PC-3 (cell line): ENCODE results near the gene SDK2. TPM values are rescaled to one million over a fixed set of nuclear protein-coding genes. Genes with fewer than 3 reads are reported as not detected.

Experiments used
- ATAC-seq: fragments of 200-7000 bp; cut with Tn5 transposase; 2 replicates; pipeline ENCODE4 v1.9.1; 2020; ENCODE audit warnings: mild to moderate bottlenecking, moderate library complexity
- BruUV-seq: library from RNA; stranded (reverse); fragments of 400-500 nt; replicated peaks from 2 replicates; lab custom pipeline; 2021; lab: Mats Ljungman, UMichigan
- CTCF ChIA-PET: fragments of 300-600 bp; sonication (Branson Sonifier 250); formaldehyde crosslinking; loops from one replicate; lab custom pipeline; 2022; ENCODE audit warnings: antibody characterized with exemption; lab: Charles Lee
- POLR2A ChIA-PET: fragments of 300-600 bp; sonication (Branson Sonifier 250); formaldehyde crosslinking; loops from one replicate; lab custom pipeline; 2022; ENCODE audit warnings: antibody characterized with exemption; ENCODE audit not compliant: unreplicated experiment; lab: Charles Lee
- DNase-seq: peaks from one replicate; pipeline ENCODE4 v3.0.0-alpha.2; 2015
- H2AFZ ChIP-seq: fragments of 300-600 bp; sonication (generic); 2 replicates; pipeline ENCODE4 v1.6.0; 2016; ENCODE audit warnings: antibody characterized with exemption, low read length
- H3F3A ChIP-seq: fragments of 300-600 bp; sonication (generic); one replicate; pipeline ENCODE4 v1.6.0; 2017; ENCODE audit warnings: antibody characterized with exemption, low read length, control low read depth, mild to moderate bottlenecking; ENCODE audit not compliant: unreplicated experiment
- H3K27ac ChIP-seq: fragments of 300-600 bp; sonication (generic); 2 replicates; pipeline ENCODE4 v1.5.1; 2016; ENCODE audit warnings: mild to moderate bottlenecking, low read length
- H3K27me3 ChIP-seq: fragments of 300-600 bp; sonication (generic); 2 replicates; pipeline ENCODE4 v1.6.1; 2016; ENCODE audit warnings: low read length, mixed read lengths
- H3K36me3 ChIP-seq: fragments of 300-600 bp; sonication (generic); 2 replicates; pipeline ENCODE4 v1.6.1; 2016; ENCODE audit warnings: low read depth, mixed run types, low read length, mixed read lengths
- H3K4me1 ChIP-seq: fragments of 300-600 bp; sonication (generic); 2 replicates; pipeline ENCODE4 v1.5.1; 2016; ENCODE audit warnings: low read length; ENCODE audit not compliant: insufficient read depth
- H3K4me2 ChIP-seq: fragments of 300-600 bp; sonication (generic); 2 replicates; pipeline ENCODE4 v1.6.0; 2016; ENCODE audit warnings: low read length
- H3K4me3 ChIP-seq: fragments of 300-600 bp; sonication (generic); 2 replicates; pipeline ENCODE4 v1.5.1; 2016; ENCODE audit warnings: mild to moderate bottlenecking, low read length, mixed read lengths
- H3K79me2 ChIP-seq: fragments of 300-600 bp; sonication (generic); 2 replicates; pipeline ENCODE4 v1.6.1; 2017; ENCODE audit warnings: low read length, mixed read lengths
- H3K9ac ChIP-seq: fragments of 300-600 bp; sonication (generic); 2 replicates; pipeline ENCODE4 v1.6.0; 2016; ENCODE audit warnings: mild to moderate bottlenecking, low read length
- H3K9me2 ChIP-seq: fragments of 300-600 bp; sonication (generic); replicated peaks from 2 replicates; pipeline ENCODE4 v1.6.1; 2016; ENCODE audit warnings: mixed run types, low read length, mixed read lengths
- H3K9me3 ChIP-seq: fragments of 300-600 bp; sonication (generic); 2 replicates; pipeline ENCODE4 v1.6.1; 2016; ENCODE audit warnings: low read length, mixed read lengths
- H4K20me1 ChIP-seq: fragments of 300-600 bp; sonication (generic); 2 replicates; pipeline ENCODE4 v1.6.1; 2016; ENCODE audit warnings: low read length, mixed read lengths
- CTCF ChIP-seq: fragments of 300-600 bp; sonication (generic); conservative IDR thresholded peaks from 2 replicates; pipeline ENCODE4 v1.5.1; 2017; ENCODE audit warnings: antibody characterized with exemption, low read depth, mild to moderate bottlenecking, low read length
- EZH2 ChIP-seq: fragments of 300-600 bp; sonication (generic); IDR thresholded peaks from one replicate; pipeline ENCODE4 v1.6.1; 2017; ENCODE audit warnings: antibody characterized with exemption, mild to moderate bottlenecking, low read length; ENCODE audit not compliant: unreplicated experiment
- EZH2phosphoT487 ChIP-seq: fragments of 300-600 bp; sonication (generic); IDR thresholded peaks from 2 replicates; pipeline ENCODE4 v1.6.1; 2018; ENCODE audit warnings: mild to moderate bottlenecking, antibody characterized with exemption, low read length, borderline replicate concordance
- intact Hi-C: fragments of 100-400 bp; cut with micrococcal nuclease; formaldehyde crosslinking; loops from 2 replicates; pipeline ENCODE4 v1.9.0; 2023
- total RNA-seq: library from RNA; depleted of rRNA; stranded (reverse); fragments of >200 nt; gene quantifications from 2 replicates; pipeline ENCODE4 v1.2.3, GENCODE V29; 2014

Gene SDK2
- total RNA-seq, 1 experiment from 2014 or later, result 0.07 TPM

- no peaks in the 10 kb centered on the region for H4K20me1 ChIP-seq
- H2AFZ ChIP-seq, result no peak overlapping the region
- BruUV-seq, result no TSS peak
- no peaks in the 10 kb centered on the region for H3K79me2 ChIP-seq
- no peak overlapping the region for H3K27ac ChIP-seq
- TF ChIP-seq CTCF, result no peak
- no peak for TF ChIP-seq EZH2
- TF ChIP-seq EZH2phosphoT487, result no peak
- H3K4me1 ChIP-seq, result no peaks in the 10 kb centered on the region
- H3F3A ChIP-seq, result no peaks in the 10 kb centered on the region
- intact Hi-C loops, result no loop called here
- H3K36me3 ChIP-seq, result no peaks in the 10 kb centered on the region
- no peak overlapping the region for H3K4me2 ChIP-seq
- no peak for DNase-seq
- H3K9ac ChIP-seq, result no peak overlapping the region
- H3K9me2 ChIP-seq, result no peaks in the 10 kb centered on the region
- no peak overlapping the region for H3K4me3 ChIP-seq
- ChIA-PET CTCF (no interaction called here), POLR2A (no interaction called here)
- no peaks in the 10 kb centered on the region for H3K9me3 ChIP-seq
- H3K27me3 ChIP-seq, result 0 out of 2 replicates have a peak, but pooled peaks cover 11% of the 10 kb centered on the region
- ATAC-seq, result no peak
Measured at GRCh38 chr17:73410586-73411312, 233.5 kb downstream of the SDK2 start.

GRCh38 chr17:73404246-73404645 lies 240.0 kb downstream of the SDK2 start:
- no peak overlapping the region for H3K4me3 ChIP-seq
- H2AFZ ChIP-seq, result no peak overlapping the region
- no peaks in the 10 kb centered on the region for H3K4me1 ChIP-seq
- no peaks in the 10 kb centered on the region for H3K9me3 ChIP-seq
- intact Hi-C loops, result no loop called here
- no peaks in the 10 kb centered on the region for H3K36me3 ChIP-seq
- H3K27ac ChIP-seq, result no peak overlapping the region
- no peak overlapping the region for H3K9ac ChIP-seq
- DNase-seq (no peak), ATAC-seq (no peak)
- H3K27me3 ChIP-seq, result peaks cover 16% of the 10 kb centered on the region; the same call in 1 of the 2 replicates
- no TSS peak for BruUV-seq
- no peaks in the 10 kb centered on the region for H3F3A ChIP-seq
- no peaks in the 10 kb centered on the region for H3K79me2 ChIP-seq
- H4K20me1 ChIP-seq, result no peaks in the 10 kb centered on the region
- no peak overlapping the region for H3K4me2 ChIP-seq
- ChIA-PET POLR2A (no interaction called here), CTCF (no interaction called here)
- TF ChIP-seq CTCF, result no peak
- TF ChIP-seq EZH2phosphoT487, result no peak
- TF ChIP-seq EZH2, result no peak
- H3K9me2 ChIP-seq, result peaks cover 6% of the 10 kb centered on the region; the same call in 1 of the 2 replicates

GRCh38 chr17:73402466-73402865 lies 241.8 kb downstream of the SDK2 start:
- Histone ChIP-seq H3K9ac (no peak overlapping the region), H3K79me2 (no peaks in the 10 kb centered on the region), H4K20me1 (no peaks in the 10 kb centered on the region), H3K9me3 (no peaks in the 10 kb centered on the region), H3K9me2 (peaks cover 6% of the 10 kb centered on the region; the same call in 1 of the 2 replicates), H3K36me3 (no peaks in the 10 kb centered on the region), H3K4me3 (no peak overlapping the region), H3F3A (no peaks in the 10 kb centered on the region), H3K27ac (no peak overlapping the region), H3K27me3 (peaks cover 27% of the 10 kb centered on the region), H3K4me1 (no peaks in the 10 kb centered on the region), H3K4me2 (no peak overlapping the region), H2AFZ (no peak overlapping the region)
- CTCF ChIA-PET, result no interaction called here
- TF ChIP-seq CTCF (no peak), EZH2phosphoT487 (no peak), EZH2 (no peak)
- intact Hi-C loops, result no loop called here
- no peak for ATAC-seq
- no peak for DNase-seq
- no TSS peak for BruUV-seq
- POLR2A ChIA-PET, result no interaction called here
